Thyroid gland (tissue), 4 donors: ENCODE data around the gene KIF11. TPM values are rescaled to one million over a fixed set of nuclear protein-coding genes. Genes with fewer than 3 reads are reported as not detected.

ENCODE experiments used
- DNase-seq, 2 donors: peaks; one replicate each; pipeline ENCODE4 v3.0.0-alpha.2; 2019
- H3K27ac ChIP-seq, 3 donors: fragments of 200-600 bp; sonication (generic); 1 replicate in 2 of 3; 2 replicates in 1 of 3; pipeline ENCODE4 v1.5.1; 2016 to 2019; ENCODE audit warnings: mild to moderate bottlenecking in 1 of 3, moderate library complexity in 1 of 3
- H3K27me3 ChIP-seq: fragments of 200-600 bp; sonication (generic); one replicate; pipeline ENCODE4 v1.5.1; 2019
- H3K36me3 ChIP-seq, 2 donors: fragments of 200-600 bp; sonication (generic); one replicate each; pipeline ENCODE4 v1.5.1; 2016 to 2019
- H3K4me1 ChIP-seq, 2 donors: fragments of 200-600 bp; sonication (generic); one replicate each; pipeline ENCODE4 v1.5.1; 2017 to 2019
- H3K4me3 ChIP-seq, 3 donors: fragments of 200-600 bp; sonication (generic); replicated peaks in 1 of 3; 1 replicate in 2 of 3; 2 replicates in 1 of 3; pipeline ENCODE4 v1.5.1; 2016; ENCODE audit warnings: mild to moderate bottlenecking in 1 of 3
- H3K9me3 ChIP-seq: fragments of 200-600 bp; sonication (generic); one replicate; pipeline ENCODE4 v1.5.1; 2017
- CTCF ChIP-seq, 6 experiments: fragments of 200-600 bp in 3 of 6; fragments of 450-650 bp in 3 of 6; sonication (generic) in 3 of 6; IDR thresholded peaks; one replicate each; pipeline ENCODE4 v1.5.1; 2016 to 2019; ENCODE audit warnings: antibody characterized with exemption in 6 of 6, mild to moderate bottlenecking in 2 of 6, inconsistent platforms in 1 of 6, moderate library complexity in 1 of 6
- POLR2A ChIP-seq, 2 donors: fragments of 450-650 bp; IDR thresholded peaks; one replicate each; pipeline ENCODE4 v1.6.1; 2017; ENCODE audit warnings: antibody characterized with exemption in 2 of 2, mild to moderate bottlenecking in 2 of 2, moderate library complexity in 1 of 2
- WGBS, 2 donors: methylation state at CpG; one replicate each; pipeline ENCODE4 v1.1.5; 2017; 5-methylcytosine and 5-hydroxymethylcytosine counted together
- intact Hi-C: fragments of 100-400 bp; cut with DNase I; formaldehyde crosslinking; loops from one replicate; pipeline ENCODE4 v1.15.1; 2023
- total RNA-seq, 4 donors: library from RNA; depleted of rRNA; stranded (reverse); fragments of >200 nt; gene quantifications; one replicate each; pipeline ENCODE4 v1.2.3, GENCODE V29; 2016

Gene KIF11
- total RNA-seq, 4 donors from 2014 or later = 0.67 to 1.5 (median 1.1) TPM

GRCh38 chr10:92689663-92690210 is 96.8 kb downstream of the KIF11 start, which contains the start of gene HHEX:
HHEX (plus strand) TSS chr10:92689955; CDS start chr10:92689987, 32 bp downstream.
- no peaks in the 10 kb centered on the region for H3K27me3 ChIP-seq

GRCh38 chr10:92690211-92690914 is 97.4 kb downstream of the KIF11 start:
- Histone ChIP-seq H3K9me3 (no peaks in the 10 kb centered on the region), H3K27me3 (no peaks in the 10 kb centered on the region), H3K4me1 (peaks cover 0 to 16% of the 10 kb centered on the region in 2 donors), H3K4me3 (peak overlapping the region; percentile 94 to 99 (median 94)), H3K27ac (peak overlapping the region; percentile 99 to 100 (median 99)), H3K36me3 (peaks cover 12 to 22% of the 10 kb centered on the region in 2 donors)
- DNase-seq = peak in 1 of 2 donors; percentile 37
- intact Hi-C loops = no loop called here
- TF ChIP-seq POLR2A (IDR thresholded peaks at IDR 0.05) (no peak), CTCF (IDR thresholded peaks at IDR 0.05) (no peak)
- 1 to 2% methylated on average over 21 to 41 of the region's 73 CpGs for WGBS, 2 donors

More at GRCh38 chr10:92689663-92690210, 96.8 kb downstream of the KIF11 start, which contains the start of gene HHEX:
- peaks cover 12 to 22% of the 10 kb centered on the region in 2 donors for H3K36me3 ChIP-seq
- TF ChIP-seq POLR2A (IDR thresholded peaks at IDR 0.05) (peak; percentile 86 to 99), CTCF (IDR thresholded peaks at IDR 0.05) (peak in 1 of 6 experiments; percentile 25)
- intact Hi-C loops = loop anchor here (10.0 kb wide), 2 partner anchors 95 to 195 kb away; partner anchors contain the start of gene KIF11
- H3K27ac ChIP-seq = peak within 1 kb of the TSS; percentile 99 to 100 (median 99)
- 0 to 2% methylated on average over 1 to 11 of the region's 79 CpGs for WGBS, 2 donors
- peak within 1 kb of the TSS; percentile 94 to 99 (median 94) for H3K4me3 ChIP-seq
- peaks cover 0 to 12% of the 10 kb centered on the region in 2 donors for H3K4me1 ChIP-seq
- no peaks in the 10 kb centered on the region for H3K9me3 ChIP-seq
- peak; percentile 88 to 89 for DNase-seq

- Histone ChIP-seq H3K4me3 (peak overlapping the region; percentile 94 to 99 (median 94)), H3K27me3 (no peaks in the 10 kb centered on the region)
These were observed 98.1 kb downstream of the KIF11 start for GRCh38 chr10:92690915-92691590.

DNA sequence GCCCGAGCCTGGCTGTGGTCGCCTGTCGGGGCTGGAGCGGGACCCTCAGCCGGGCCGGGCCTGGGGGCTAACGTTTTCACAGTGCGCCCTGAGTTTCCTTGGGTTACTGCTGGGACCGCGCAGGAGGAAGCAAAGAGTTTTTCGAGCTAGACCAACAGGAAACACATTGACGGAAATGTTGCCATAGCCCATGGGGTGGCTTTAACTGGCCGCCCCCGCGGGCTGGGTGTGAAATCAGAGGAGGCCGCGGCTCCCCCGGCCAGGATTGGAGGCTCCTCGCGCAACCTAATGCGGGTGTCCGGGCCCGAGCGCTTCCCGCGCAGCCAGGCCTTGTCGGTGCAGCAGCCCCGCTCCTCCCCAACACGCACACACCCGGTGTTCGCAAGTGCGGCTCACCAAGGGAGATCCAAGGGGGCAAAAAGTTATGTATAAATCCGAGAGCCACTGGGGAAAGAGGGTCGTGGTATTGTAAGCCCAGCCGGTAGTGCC is 98.7 kb downstream of the KIF11 start:
- TF ChIP-seq CTCF (IDR thresholded peaks at IDR 0.05) = no peak
- no peak for TF ChIP-seq POLR2A (IDR thresholded peaks at IDR 0.05)
- WGBS, 2 donors = 3 to 11% methylated on average over 27 to 29 of the region's 35 CpGs
- no peaks in the 10 kb centered on the region for H3K9me3 ChIP-seq
- peak overlapping the region; percentile 94 to 99 (median 94) for H3K4me3 ChIP-seq
- H3K4me1 ChIP-seq = peaks cover 8 to 28% of the 10 kb centered on the region in 2 donors
- DNase-seq = peak in 1 of 2 donors; percentile 38
- H3K27ac ChIP-seq = peak overlapping the region; percentile 99 to 100 (median 99)
- H3K36me3 ChIP-seq = peaks cover 12 to 22% of the 10 kb centered on the region in 2 donors
- no peaks in the 10 kb centered on the region for H3K27me3 ChIP-seq
- intact Hi-C loops = no loop called here

More at GRCh38 chr10:92690915-92691590, 98.1 kb downstream of the KIF11 start:
- DNase-seq = peak in 1 of 2 donors; percentile 32
- Histone ChIP-seq H3K27ac (peak overlapping the region; percentile 99 to 100 (median 99)), H3K9me3 (no peaks in the 10 kb centered on the region), H3K36me3 (peaks cover 12 to 22% of the 10 kb centered on the region in 2 donors), H3K4me1 (peaks cover 3 to 22% of the 10 kb centered on the region in 2 donors)
- 4 to 8% methylated on average over 26 to 30 of the region's 30 CpGs for WGBS, 2 donors
- intact Hi-C loops = no loop called here
- TF ChIP-seq CTCF (IDR thresholded peaks at IDR 0.05) (no peak), POLR2A (IDR thresholded peaks at IDR 0.05) (no peak)
